Stimulated activated CD4-positive, alpha-beta T cell treated with anti-CD3 and anti-CD28 coated beads, Interleukin-15, amount 100 ng/mL, for 1 hour (primary cell): ENCODE measurements around the gene RABL6.

Experiments used
- DNase-seq, 2 donors: peaks; one replicate each; pipeline ENCODE4 v3.0.0-alpha.2; 2020; ENCODE audit warnings: low read depth in 1 of 2, low spot score in 1 of 2

Gene RABL6

DNA sequence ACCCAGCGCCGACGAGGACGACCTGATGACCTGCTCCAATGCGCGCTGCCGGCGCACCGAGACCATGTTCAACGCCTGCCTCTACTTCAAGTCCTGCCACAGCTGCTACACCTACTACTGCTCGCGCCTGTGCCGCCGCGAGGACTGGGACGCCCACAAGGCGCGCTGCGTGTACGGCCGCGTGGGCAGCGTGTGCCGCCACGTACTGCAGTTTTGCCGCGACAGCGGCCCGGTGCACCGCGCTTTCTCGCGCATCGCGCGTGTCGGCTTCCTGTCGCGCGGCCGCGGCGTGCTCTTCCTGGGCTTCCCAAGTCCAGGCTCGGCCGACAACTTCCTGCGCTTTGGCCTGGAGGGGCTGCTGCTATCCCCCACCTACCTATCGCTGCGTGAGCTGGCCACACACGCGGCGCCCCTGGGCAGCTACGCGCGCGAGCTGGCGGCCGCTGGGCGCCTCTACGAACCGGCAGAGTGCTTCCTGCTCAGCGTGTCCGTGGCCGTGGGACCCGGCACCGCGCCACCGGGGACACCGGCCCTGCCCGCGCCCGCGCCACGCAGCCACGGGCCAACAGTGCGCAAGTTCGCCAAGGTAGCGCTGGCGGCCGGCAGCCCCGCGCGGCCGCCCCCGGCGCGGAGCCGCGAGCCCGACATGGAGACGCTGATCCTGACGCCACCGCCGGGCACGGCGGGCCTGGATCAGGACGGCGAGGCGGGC, 38.8 kb downstream of the RABL6 start:
- DNase-seq = no peak

DNA sequence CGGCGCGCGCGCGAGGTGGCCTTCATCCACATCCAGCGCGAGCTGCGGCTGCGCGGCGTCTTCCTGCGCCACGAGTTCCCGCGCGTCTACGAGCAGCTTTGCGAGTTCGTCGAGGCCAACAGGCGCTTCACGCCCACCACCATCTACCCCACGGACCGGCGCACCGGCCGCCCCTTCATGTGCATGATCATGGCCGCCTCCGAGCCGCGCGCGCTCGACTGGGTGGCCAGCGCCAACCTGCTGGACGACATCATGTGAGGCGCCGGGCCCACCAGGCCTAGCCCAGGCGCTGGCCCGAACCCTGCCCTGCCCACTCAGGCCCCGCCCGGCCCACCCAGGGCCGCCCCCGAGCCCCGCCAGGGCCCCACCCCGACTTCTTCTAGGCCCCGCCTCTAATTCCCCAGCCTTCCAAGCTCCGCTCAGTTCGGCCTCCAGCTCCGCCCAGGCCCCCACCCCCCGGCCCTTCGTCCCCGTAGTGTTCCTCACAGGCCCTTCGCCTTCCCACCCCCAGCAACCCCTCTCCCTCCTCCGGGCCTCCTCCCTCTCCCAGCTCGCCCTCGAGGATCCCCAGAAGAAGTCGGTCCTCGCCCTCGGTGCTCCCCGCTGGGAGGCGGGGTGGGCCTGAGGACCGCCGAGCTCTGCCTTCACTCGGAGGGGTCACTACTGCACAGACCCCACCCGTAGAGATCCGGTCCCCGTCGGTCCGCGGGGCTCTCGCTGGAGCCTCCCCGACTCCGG, 39.5 kb downstream of the RABL6 start:
- no peak for DNase-seq

DNA sequence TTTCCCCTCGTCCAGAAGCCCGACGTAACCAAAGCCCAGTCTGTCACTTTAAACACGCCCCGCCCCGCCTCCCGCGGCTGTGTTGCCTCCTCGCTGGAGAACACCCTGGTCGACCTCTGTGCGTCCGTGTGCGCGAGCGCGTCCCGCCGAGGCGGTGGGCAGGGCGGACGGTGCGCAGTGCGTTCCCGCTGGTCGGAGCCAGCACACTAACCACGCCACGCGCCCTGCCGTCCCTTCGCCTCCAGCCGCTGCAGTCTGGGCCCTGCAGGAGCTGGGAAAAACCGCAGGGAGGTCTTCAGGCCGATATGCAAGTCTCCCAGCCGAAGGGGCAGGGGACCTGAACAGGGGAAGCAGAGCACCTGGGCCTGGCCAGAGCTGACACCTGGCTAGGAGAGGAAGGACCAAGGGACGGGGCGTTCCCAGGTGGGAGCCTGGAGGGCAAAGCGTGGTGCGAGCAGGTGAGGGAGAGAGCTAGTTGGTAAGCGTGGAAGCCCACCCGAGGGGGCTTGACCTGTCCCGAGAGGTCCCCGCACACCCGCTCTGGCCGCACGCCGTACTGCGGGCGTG, 40.2 kb downstream of the RABL6 start:
- DNase-seq = peak; percentile 36 to 62

DNA sequence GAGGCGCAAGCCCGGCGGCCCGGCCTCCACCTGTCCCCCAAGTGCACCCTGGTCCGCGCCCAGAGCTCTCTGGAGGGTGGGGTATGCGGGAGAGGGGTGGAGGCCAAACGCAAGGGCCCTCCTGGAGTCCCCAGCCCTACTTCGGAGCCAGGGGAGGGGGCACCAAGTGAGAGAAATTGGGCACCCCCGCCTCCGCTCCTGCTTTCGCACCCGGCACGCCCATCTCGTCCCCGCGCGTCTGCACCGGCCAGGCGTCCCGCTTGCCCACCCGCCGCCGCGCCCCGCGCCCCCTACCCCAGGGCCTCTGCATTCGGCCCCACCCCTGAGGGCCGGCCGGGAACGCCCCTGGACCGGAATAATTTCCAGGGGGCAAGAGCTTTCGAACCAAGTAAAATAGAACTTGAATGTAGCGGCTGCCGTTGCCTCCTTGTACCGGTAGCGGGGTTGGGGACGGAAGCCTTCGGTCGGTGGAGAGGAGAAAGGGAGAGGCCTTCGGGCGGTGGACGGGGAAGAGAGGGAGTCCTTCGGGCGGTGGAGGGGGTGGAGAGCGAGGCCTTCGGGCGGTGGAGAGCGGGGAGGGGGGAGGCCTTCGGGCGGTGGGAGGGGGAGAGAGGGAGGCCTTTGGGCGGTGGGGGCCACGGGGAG, 40.8 kb downstream of the RABL6 start:
- DNase-seq = no peak

DNA sequence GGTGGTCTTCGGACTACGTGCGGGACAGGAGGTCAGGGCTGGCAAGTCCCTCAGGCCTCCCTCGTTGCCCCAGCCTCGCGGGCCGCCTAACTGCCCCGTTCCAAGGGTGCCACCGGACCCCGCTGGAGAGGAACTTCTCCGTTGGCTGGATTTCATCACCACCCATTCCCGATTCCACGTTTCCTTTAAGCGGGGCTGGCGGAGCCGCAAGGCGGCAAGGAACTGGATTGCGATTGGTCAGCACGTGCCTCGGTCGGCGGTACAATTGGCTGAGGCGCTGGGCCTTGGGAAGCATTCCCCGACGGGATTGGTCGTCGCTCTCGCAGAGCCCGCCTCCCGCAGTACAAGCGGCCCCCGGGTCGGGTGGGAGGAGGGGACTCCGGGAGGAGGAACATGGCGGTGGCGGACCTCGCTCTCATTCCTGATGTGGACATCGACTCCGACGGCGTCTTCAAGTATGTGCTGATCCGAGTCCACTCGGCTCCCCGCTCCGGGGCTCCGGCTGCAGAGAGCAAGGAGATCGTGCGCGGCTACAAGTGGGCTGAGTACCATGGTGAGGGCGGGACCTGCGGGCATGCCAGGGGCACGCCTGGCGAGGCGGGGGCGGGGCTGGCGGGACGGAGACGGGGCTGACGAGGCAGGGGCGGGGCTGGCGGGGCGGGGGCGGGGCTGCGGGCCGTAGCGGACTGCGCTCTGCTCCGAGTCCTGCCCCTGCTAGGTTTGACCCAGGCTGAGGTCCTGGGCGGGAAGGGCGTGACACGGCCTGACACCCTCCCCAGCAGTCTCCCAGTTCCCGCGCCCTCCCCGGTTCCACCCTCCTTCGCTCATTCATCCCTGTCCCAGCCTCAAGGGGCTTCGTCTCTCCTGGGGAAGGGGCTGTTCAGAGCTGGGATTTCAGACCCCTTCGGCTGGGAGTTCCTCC, 41.6 kb downstream of the RABL6 start, which contains the start of gene PHPT1:
Gene PHPT1 (plus strand): TSS at position 372 of the 922 bp plus-strand sequence. CDS start 22 bp downstream, at position 394.
- peak; percentile 91 to 93 for DNase-seq

DNA sequence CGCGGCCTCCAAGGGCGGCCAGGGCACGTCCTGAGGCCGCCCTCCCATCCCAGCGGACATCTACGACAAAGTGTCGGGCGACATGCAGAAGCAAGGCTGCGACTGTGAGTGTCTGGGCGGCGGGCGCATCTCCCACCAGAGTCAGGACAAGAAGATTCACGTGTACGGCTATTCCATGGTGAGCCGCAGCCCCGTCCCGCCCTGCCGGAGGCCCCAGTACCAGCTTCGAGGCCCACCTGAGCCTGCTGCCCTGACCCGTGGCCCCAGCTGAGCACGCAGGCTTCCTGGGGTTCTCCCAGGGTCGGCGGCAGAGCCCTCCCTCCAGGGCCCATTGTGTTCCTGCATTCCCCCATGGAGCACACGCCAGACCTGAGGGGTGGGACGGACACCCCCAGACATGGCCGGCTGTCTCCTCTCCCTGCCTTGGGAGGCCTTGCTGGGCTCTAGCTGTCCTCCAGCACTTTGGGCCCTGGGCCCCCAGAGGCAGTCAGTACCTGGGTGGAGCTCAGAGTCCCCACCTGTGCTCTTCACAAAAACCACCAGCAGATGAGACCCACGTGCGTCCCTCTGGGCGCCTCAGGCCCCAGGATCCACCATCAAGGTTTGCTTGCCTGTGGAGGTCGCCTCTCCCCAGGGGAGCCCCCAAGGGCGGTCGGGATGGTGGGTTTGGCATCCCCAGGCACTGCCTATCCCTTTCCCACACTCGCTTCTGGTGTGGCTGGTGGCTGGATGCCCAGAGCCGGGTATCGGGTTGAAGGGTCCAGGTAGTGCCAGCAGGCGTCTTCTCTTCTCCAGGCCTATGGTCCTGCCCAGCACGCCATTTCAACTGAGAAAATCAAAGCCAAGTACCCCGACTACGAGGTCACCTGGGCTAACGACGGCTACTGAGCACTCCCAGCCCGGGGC, 42.5 kb downstream of the RABL6 start:
- no peak for DNase-seq

DNA sequence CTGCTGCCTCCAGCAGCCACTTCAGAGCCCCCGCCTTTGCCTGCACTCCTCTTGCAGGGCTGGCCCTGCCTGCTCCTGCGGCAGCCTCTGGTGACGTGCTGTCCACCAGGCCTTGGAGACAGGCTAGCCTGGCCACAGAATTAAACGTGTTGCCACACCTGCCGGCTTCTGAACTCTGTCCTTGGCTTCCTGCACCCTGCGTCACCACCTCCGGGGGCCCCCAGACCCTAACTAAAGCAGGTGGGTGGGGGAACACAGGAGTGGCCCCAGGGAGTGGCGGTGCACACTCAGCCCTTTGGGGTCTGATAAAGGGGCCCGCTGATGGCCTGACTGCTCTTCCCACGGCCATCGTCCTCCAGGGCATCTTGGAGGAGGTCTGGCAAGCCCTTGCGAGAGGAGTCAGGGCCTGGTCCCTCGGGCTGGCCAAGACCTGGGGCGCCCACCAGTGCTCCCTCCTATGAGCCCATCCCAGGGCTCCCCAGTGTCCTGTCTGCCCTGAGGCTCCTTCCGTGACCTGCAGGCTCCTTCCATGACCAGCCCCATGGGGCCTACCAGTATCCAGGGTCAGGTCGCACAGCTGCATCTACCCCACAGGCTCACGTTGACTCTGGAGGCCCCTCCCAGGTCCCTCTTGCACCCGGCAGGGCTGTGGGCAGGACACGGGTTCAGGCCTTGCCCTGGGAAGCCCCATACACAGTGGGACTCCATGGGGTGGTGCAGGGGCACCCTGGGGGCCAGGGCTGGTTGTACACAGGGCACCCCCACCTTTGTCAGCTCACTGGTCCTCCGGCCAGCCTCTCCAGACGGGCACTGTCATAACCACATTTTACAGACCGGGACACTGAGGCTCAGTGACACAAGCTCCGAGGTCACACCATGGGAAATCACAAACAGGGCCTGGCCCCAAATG, 43.4 kb downstream of the RABL6 start:
- DNase-seq = no peak

DNA sequence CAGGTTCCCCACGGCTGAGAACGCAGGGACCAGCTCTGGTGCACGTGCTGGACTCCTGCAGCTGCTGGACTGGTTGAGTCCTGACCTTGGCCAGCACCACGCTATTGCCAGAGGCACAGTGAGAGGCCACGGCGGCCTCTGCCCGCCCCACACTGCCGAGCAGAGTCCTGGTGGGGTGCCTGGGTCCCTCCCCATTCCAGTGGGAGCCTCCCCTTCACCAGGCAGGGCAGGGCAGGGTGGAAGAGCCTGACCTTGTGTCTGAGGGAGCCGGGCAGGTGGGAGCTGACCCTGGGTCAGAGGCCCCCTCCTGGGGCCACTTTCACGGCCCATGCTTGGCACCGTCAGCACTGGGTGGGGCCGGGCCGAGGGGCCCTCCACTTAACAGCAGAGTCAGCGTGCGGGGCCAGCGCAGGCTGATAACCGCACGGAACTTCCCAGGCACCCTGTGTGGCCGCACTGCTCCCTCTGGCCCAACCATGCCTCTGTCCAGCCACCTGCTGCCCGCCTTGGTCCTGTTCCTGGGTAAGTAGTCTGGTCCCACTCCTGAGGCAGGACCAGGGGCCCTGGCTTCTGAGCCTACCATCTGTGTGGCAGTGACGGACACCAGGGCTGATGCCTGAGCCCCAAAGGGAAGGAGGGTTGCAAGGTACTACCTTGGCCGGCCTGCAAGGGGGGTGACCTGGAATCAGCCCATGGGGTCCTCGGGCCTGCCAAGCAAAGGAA, 44.4 kb downstream of the RABL6 start, which contains the start of gene MAMDC4:
Gene MAMDC4 (plus strand): TSS at position 406 of the 723 bp plus-strand sequence. CDS start 71 bp downstream, at position 477.
- no peak for DNase-seq

DNA sequence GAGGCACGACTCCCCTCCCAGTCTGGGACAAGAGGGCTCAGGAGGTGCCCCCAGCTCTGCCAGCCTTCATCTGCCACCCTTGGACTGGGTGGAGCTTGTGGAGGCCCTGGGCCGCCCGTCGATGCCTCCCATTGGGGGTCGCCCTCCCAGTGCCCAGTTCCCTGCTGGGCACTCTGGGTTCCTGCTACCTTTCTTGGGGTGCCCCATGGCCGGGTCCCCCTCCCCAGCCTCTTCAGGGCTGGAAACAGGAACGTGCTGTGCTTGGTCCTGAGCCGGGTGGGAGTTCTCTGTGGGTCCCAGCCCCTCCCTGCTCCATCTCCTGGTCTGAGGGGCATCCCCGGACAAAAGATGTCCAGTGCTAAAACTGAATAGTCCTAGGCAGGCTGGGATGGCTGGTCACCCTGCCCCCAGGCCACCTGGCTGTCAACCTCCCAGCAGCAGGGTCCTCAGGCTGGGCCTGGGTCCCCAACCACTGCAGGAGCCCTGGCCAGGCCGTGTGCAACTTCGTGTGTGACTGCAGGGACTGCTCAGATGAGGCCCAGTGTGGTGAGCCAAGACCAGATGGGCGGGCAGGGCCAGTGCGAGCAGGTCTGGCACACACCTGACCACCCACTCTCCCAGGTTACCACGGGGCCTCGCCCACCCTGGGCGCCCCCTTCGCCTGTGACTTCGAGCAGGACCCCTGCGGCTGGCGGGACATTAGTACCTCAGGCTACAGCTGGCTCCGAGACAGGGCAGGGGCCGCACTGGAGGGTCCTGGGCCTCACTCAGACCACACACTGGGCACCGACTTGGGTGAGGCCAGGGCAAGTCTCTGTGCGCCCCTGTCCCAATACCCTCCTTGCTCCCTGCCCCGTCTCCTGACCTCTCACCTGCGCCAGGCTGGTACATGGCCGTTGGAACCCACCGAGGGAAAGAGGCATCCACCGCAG, 45.2 kb downstream of the RABL6 start:
- DNase-seq = no peak

DNA sequence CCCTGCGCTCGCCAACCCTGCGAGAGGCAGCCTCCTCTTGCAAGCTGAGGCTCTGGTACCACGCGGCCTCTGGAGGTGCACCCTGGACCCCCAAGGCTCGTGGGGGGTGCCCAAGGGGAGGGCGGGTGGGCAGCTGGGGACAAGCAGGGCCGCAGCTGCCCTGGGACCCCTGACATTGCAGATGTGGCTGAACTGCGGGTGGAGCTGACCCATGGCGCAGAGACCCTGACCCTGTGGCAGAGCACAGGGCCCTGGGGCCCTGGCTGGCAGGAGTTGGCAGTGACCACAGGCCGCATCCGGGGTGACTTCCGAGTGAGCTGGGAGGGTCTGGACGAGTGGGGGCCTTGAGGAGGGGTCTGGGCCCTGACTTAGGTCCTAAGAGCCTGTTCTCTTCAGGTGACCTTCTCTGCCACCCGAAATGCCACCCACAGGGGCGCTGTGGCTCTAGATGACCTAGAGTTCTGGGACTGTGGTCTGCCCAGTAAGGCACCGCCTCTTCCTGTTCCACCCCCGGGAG, 45.9 kb downstream of the RABL6 start:
- no peak for DNase-seq

DNA sequence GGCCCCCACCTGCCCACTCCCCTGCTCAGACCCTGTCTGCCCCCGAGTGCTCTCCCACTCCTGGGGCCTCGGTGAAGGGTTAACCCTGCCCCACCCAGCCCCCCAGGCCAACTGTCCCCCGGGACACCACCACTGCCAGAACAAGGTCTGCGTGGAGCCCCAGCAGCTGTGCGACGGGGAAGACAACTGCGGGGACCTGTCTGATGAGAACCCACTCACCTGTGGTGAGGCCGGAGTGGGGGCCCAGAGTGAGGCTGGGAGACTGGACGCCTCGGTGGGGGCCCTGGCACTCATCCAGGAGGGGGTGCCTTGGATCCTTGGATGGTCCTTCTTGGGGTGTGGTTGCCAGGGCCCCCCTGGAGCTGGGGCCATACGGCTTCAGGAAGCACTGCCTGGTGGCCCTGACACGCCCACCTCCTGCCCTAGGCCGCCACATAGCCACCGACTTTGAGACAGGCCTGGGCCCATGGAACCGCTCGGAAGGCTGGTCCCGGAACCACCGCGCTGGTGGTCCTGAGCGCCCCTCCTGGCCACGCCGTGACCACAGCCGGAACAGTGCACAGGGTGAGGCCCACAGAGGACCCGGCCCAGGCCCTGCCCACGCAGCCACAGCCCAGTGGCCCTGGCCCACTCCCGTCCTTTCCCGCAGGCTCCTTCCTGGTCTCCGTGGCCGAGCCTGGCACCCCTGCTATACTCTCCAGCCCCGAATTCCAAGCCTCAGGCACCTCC, 46.5 kb downstream of the RABL6 start:
- no peak for DNase-seq

DNA sequence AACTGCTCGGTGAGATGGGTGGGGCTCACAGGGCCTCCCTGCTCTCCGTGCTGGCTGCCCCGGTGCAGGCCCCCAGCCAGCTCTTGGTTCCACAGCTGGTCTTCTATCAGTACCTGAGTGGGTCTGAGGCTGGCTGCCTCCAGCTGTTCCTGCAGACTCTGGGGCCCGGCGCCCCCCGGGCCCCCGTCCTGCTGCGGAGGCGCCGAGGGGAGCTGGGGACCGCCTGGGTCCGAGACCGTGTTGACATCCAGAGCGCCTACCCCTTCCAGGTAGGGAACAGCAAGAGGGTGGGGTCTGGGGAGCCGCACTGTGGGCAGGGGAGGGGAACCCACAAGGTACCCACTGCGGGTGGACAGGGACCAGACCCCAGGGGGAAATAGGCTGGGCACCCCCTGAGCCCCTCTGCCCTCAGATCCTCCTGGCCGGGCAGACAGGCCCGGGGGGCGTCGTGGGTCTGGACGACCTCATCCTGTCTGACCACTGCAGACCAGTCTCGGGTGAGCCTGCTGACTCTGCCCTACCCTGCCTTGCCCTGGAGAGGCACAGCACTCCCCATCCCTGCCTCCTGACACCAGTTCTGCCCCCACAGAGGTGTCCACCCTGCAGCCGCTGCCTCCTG, 47.2 kb downstream of the RABL6 start:
- DNase-seq = no peak

DNA sequence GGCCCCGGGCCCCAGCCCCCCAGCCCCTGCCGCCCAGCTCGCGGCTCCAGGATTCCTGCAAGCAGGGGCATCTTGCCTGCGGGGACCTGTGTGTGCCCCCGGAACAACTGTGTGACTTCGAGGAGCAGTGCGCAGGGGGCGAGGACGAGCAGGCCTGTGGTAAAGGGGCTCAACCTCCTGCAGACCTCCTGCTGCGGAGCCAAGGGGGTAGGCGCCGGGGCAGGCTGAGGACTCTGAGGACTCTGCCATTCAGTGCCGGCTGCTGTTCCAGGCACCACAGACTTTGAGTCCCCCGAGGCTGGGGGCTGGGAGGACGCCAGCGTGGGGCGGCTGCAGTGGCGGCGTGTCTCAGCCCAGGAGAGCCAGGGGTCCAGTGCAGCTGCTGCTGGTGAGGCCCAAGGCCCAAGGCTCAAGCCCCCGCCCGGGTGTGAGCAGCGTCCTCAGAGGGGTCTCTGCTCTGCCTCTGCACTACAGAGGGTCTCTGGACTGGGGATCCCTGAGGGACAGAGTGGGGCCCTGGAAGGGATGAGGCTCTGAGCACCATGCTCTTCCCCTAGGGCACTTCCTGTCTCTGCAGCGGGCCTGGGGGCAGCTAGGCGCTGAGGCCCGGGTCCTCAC, 47.8 kb downstream of the RABL6 start:
- no peak for DNase-seq

DNA sequence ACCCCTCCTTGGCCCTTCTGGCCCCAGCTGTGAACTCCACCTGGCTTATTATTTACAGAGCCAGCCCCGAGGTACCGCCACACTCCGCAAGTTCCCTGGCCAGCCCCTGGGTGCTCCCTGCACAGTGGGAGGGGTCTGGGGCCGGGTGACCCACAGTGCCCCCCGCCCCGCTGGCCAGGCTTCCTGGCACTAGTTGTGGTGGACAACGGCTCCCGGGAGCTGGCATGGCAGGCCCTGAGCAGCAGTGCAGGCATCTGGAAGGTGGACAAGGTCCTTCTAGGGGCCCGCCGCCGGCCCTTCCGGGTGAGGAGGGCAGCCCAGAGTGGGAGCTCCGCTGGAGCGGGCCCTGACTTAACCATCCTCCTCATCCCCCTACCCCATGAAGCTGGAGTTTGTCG, 48.3 kb downstream of the RABL6 start:
- no peak for DNase-seq

DNA sequence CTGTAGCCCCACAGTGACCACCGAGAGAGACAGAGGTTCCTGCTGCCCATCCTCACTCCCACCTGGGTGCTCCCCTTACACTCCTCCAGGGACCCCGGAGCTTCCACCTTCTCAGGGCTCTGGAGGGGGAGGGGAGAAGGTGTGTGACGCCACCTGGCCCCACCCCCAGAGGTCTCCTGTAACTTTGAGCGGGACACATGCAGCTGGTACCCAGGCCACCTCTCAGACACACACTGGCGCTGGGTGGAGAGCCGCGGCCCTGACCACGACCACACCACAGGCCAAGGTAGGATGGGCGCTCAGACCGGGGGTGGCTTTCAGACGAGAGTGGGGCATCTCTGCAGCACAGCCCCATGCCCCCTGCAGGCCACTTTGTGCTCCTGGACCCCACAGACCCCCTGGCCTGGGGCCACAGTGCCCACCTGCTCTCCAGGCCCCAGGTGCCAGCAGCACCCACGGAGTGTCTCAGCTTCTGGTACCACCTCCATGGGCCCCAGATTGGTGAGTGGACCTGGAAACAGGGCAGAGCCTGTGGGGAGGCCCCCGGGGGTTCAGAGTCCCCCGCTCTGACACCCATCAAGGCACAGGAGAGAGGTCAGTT, 48.9 kb downstream of the RABL6 start:
- DNase-seq = no peak
